Effector memory CD4-positive, alpha-beta T cell (primary cell): ENCODE results near the gene DYNLT4.
"Not testable (repeated sequence)": the region's sequence is repeated elsewhere in the genome, so short reads cannot be mapped to it uniquely, and the experiment has no call there.

ENCODE experiments used
- DNase-seq, 3 donors: peaks; one replicate each; pipeline ENCODE4 v3.0.0-alpha.2; 2020
- H3K27ac ChIP-seq: 2 replicates; pipeline ENCODE4 v1.7.0; 2013; ENCODE audit warnings: mild to moderate bottlenecking, low read length, moderate library complexity; ENCODE audit not compliant: insufficient read depth, poor library complexity, severe bottlenecking
- H3K27me3 ChIP-seq: replicated peaks from 2 replicates; pipeline ENCODE4 v1.7.0; 2013; ENCODE audit warnings: mild to moderate bottlenecking, low read length; ENCODE audit not compliant: insufficient read depth, control insufficient read depth, poor library complexity, severe bottlenecking
- H3K36me3 ChIP-seq: 2 replicates; pipeline ENCODE4 v1.7.0; 2013; ENCODE audit warnings: mild to moderate bottlenecking, low read length, moderate library complexity; ENCODE audit not compliant: control insufficient read depth, insufficient read depth
- H3K4me1 ChIP-seq: 2 replicates; pipeline ENCODE4 v1.7.0; 2013; ENCODE audit warnings: low read length, mild to moderate bottlenecking; ENCODE audit not compliant: control insufficient read depth, insufficient read depth, poor library complexity, severe bottlenecking
- H3K4me3 ChIP-seq: 2 replicates; pipeline ENCODE4 v1.7.0; 2013; ENCODE audit warnings: low read length, low read depth, mild to moderate bottlenecking; ENCODE audit not compliant: insufficient read depth, poor library complexity, severe bottlenecking
- H3K9me3 ChIP-seq: 2 replicates; pipeline ENCODE4 v1.7.0; 2013; ENCODE audit warnings: mild to moderate bottlenecking, low read length, moderate library complexity; ENCODE audit not compliant: control insufficient read depth

The DYNLT4 gene

GRCh38 chr1:44820328-44821239 lies 13.4 kb upstream of the DYNLT4 start:
- DNase-seq = no peak
- H3K4me1 ChIP-seq = peaks cover 6% of the 10 kb centered on the region
- H3K27ac ChIP-seq = peak overlapping the region; percentile 97
- H3K27me3 ChIP-seq = no peaks in the 10 kb centered on the region
- no peaks in the 10 kb centered on the region for H3K9me3 ChIP-seq
- peak overlapping the region; percentile 62 for H3K4me3 ChIP-seq
- no peaks in the 10 kb centered on the region for H3K36me3 ChIP-seq

DNA sequence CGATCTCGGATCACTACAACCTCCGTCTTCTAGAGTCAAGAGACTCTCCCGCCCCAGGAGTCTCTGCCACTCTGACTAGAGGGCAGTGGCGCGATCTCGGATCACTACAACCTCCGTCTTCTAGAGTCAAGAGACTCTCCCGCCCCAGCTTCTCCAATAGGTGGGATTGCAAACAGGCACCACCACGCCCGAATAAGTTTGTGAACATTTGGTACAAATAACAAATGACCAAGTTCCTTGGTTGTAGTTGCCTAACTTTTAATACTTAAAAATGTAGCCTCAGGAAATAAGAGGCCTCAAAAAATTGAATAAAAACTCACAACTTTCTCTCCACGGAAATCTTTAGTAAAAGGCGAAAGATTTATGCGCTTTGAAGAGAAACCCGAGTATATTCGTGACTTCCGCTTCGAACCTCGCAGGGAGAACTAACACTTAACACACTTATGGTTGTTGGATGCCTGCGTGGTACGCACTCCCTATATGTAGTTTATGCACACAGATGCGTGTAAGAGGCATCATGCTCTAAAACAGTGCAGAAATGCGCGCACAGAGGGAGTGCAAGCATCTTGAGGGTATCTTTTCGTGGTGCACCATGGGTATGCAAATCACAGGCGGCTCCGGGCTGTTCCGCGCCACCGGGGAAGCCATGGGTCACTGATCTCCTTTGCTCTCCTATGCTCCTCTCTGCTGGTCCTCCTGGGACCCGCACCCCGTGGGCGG lies 12.6 kb upstream of the DYNLT4 start:
- peak overlapping the region; percentile 97 for H3K27ac ChIP-seq
- peak overlapping the region; percentile 62 for H3K4me3 ChIP-seq
- no peaks in the 10 kb centered on the region for H3K36me3 ChIP-seq
- DNase-seq = peak; percentile 63 to 70 (median 67)
- no peaks in the 10 kb centered on the region for H3K9me3 ChIP-seq
- H3K27me3 ChIP-seq = no peaks in the 10 kb centered on the region
- peaks cover 6% of the 10 kb centered on the region for H3K4me1 ChIP-seq

GRCh38 chr1:44819196-44819607 lies 12.1 kb upstream of the DYNLT4 start:
- H3K4me3 ChIP-seq = peak overlapping the region; percentile 62
- no peaks in the 10 kb centered on the region for H3K9me3 ChIP-seq
- H3K4me1 ChIP-seq = peaks cover 6% of the 10 kb centered on the region
- H3K36me3 ChIP-seq = no peaks in the 10 kb centered on the region
- no peaks in the 10 kb centered on the region for H3K27me3 ChIP-seq
- no peak for DNase-seq
- H3K27ac ChIP-seq = peak overlapping the region; percentile 97

- Histone ChIP-seq H3K27me3 (no peaks in the 10 kb centered on the region), H3K4me1 (peaks cover 15% of the 10 kb centered on the region), H3K27ac (no peak overlapping the region), H3K36me3 (no peaks in the 10 kb centered on the region), H3K9me3 (no peaks in the 10 kb centered on the region), H3K4me3 (no peak overlapping the region)
- no peak for DNase-seq
Measured at GRCh38 chr1:44817771-44818495, 10.8 kb upstream of the DYNLT4 start.

GRCh38 chr1:44817307-44817706 lies 10.2 kb upstream of the DYNLT4 start:
- Histone ChIP-seq H3K36me3 (no peaks in the 10 kb centered on the region), H3K4me3 (no peak overlapping the region), H3K9me3 (no peaks in the 10 kb centered on the region), H3K27me3 (no peaks in the 10 kb centered on the region), H3K27ac (no peak overlapping the region), H3K4me1 (peaks cover 18% of the 10 kb centered on the region)
- no peak for DNase-seq

DNA sequence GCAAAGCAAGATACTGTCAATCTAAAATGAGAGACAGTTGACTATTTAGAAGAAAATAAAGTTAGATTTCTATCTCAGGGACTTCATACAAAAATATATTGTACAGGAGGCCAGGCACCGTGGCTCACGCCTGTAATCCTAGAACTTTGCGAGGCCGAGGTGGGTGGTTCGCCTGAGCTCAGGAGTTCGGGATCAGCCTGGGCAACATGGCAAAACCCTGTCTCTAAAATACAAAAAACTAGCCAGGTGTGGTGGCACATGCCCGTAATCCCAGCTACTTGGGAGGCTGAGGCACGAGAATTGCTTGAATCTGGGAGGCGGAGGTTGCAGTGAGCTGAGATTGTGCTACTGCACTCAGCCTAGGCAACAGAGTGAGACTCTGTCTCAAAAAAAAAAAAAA lies 8.8 kb upstream of the DYNLT4 start:
- not testable (repeated sequence) for H3K9me3 ChIP-seq, H3K36me3 ChIP-seq, H3K27me3 ChIP-seq, H3K4me3 ChIP-seq, H3K27ac ChIP-seq, DNase-seq
- peaks cover 31% of the 10 kb centered on the region for H3K4me1 ChIP-seq

DNA sequence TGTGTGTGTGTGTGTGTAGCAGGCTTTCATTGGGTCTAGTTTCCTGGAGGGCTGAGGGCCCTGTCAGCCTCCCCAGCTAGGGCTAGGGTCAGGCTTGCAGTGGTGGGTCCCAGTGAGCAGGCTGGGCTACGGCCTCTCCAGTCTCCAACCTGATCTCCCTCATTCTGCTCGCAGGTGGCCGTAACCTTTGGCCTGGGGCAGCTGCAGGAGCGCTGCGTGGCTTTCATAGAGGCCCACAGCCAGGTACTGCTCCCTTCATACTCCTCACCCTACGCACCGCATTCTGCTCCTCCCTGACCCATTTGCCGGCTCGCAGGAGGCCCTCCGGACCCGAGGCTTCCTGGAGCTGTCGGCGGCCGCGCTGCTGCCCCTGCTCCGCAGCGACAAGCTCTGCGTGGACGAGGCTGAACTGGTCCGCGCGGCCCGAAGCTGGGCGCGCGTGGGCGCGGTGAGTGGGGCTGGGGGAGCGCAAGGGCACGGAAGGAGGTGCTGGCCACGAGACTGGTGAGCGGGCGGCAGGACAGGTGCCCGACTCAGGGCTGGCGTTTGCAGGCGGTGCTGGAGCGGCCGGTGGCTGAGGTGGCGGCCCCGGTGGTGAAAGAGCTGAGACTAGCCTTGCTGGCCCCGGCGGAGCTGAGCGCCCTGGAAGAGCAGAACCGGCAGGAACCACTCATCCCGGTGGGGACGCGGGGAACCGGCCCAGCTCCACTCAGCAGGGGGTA lies 5.8 kb upstream of the DYNLT4 start:
- DNase-seq = no peak
- Histone ChIP-seq H3K4me1 (peaks cover 54% of the 10 kb centered on the region), H3K27ac (peak overlapping the region; percentile 71), H3K36me3 (no peaks in the 10 kb centered on the region), H3K9me3 (no peaks in the 10 kb centered on the region), H3K4me3 (peak overlapping the region; percentile 52), H3K27me3 (no peaks in the 10 kb centered on the region)

- H3K27ac ChIP-seq = peak overlapping the region; percentile 98
- no peak overlapping the region for H3K4me3 ChIP-seq
- no peaks in the 10 kb centered on the region for H3K27me3 ChIP-seq
- peaks cover 72% of the 10 kb centered on the region for H3K4me1 ChIP-seq
- no peak for DNase-seq
- peaks cover 7% of the 10 kb centered on the region for H3K36me3 ChIP-seq
- no peaks in the 10 kb centered on the region for H3K9me3 ChIP-seq
Measured at GRCh38 chr1:44811234-44811633, 4.1 kb upstream of the DYNLT4 start.

GRCh38 chr1:44810762-44811105 lies 3.6 kb upstream of the DYNLT4 start:
- not testable (repeated sequence) for DNase-seq, H3K36me3 ChIP-seq, H3K9me3 ChIP-seq, H3K4me3 ChIP-seq, H3K27me3 ChIP-seq
- H3K4me1 ChIP-seq = peaks cover 77% of the 10 kb centered on the region
- H3K27ac ChIP-seq = peak overlapping the region; percentile 98
